Measurements from ENCODE around the gene GABRB3.

Gene GABRB3

GRCh38 chr15:26624128-26624527 is 148.7 kb downstream of the GABRB3 start:
- no peak for DNase-seq

- no peak for DNase-seq
Measured at GRCh38 chr15:26623071-26623470, 149.8 kb downstream of the GABRB3 start.

DNA sequence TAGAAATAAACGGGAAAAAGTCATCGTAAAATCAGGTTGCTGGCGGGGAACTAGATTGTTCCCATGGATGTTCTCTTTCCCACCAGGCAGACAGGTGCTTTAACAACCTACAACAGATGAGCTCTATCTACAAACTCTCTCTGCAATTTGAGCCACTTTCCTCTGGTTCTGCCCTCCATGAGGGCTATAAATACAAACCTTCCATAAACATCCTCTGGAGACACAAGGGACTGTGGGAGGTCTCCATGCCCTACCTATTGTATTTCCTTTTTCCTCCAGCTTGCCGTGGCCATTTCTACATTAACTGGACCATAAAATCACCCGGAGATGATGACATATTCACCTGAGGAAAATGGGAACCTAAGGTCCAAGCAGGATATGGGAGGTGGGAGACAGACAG is 151.1 kb downstream of the GABRB3 start:
- DNase-seq: no peak

- no peak for DNase-seq
Measured at GRCh38 chr15:26620528-26621458, 152.1 kb downstream of the GABRB3 start.

GRCh38 chr15:26615927-26616302 is 157.0 kb downstream of the GABRB3 start:
- no peak for DNase-seq

DNA sequence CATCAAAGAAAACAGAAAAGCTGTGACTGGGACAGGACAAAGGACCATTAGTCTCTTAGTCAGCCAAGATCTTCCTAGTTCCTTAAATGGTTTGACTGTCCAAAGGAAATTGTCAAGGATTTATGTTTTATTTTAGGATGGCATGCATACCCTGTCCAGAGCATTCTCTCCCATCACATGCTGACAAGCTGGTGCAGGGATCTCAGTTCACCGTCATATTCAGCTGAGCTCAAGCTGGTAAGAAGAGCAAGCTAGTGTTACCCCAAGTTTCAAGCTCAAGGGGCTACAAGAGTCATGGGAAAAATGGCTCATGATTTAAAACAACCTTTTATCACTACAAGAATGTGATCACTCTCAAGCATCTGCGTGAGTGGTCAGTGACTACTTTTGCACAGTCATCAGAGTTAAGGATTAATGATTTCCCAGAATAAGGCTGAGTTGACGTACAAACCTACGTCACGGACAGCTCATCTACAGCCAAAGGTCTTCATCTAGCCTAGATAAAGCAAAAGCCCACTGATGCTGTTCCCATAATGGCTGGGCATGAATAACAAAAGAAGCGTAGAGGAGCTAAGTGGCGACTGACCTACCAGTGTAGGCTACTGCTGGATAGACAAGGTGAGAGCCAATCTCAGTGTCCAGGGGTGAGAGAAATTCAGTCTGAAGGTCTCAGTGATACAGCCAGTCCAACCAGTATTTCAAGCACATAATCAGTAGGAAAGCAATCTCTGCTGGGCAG is 157.5 kb downstream of the GABRB3 start:
- DNase-seq: no peak

DNA sequence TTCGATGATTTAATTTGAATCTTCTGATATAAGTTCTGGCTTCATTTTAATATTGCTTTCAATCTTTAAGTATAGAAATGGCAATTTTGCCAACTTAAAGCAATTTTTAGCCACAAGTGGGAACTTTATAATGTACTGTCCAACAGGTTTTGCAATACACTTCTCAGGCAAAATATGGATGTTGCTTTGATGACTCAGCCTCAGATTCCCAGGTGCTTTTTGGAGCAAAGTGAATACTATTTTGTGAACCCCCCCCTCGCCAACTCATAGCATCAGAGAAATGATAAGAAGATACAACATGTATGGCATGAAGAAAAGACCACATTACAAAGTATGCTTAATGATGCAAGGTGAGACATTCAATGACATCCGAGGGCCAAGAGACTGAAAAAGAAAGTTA is 158.1 kb downstream of the GABRB3 start:
- no peak for DNase-seq

DNA sequence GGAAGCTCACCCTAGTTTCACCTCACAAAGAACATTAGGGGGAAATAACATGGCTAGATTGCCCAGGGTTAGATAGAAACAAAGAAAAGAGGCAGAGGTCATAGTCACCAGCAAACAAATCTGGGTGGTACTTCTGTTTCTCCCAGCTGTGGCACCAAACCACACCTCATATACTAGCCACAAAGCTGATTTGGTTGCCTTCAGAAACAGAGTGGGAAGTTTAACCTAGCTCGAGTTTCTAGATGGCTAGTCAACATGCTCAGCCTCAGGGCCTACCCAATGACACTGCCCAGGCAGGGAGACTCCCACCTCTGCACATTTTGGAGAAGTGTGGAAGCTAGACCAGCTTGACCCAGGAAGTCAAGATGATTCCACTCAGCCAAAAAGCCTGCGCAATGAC is 174.2 kb downstream of the GABRB3 start:
- no peak for DNase-seq

DNA sequence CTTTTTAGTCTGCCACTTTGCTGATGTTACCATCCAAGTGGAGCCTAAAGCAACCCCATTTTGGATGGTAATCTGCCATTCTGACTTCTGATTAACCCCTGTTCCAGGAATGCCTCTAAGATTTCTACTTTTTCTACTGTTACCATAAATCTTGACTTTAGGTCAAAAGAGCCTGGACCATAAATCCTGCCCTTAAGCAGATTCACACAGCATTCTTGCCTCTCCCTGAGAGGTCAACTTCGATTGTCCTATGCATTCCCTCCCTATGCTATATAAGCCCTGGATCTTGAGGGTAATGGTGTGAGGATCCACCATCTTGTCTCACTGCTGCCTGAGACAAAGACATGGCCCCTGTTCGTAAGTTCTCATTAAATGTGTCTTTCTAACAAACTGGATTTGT is 177.3 kb downstream of the GABRB3 start:
- no peak for DNase-seq

DNA sequence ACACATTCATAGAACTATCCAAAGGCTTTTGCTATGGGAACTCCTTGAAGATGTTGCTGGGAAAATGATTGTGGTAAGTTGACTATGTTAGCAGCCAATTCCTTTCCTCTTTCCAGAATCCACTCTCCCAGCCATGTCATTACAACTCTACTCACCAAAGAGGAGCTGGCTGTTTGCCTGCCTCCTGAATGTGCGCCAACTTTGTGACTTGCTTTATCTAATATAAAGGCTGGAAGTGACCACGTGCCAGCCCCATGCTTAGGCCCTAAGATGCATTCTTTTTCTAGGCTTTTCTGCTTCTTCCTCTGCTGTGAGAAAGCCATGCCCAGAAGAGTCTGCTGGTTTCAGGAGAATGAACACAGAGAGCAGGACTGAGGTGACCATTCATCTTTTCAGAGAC is 182.2 kb downstream of the GABRB3 start:
- DNase-seq: no peak

GRCh38 chr15:26582840-26583239 is 190.0 kb downstream of the GABRB3 start:
- no peak for DNase-seq

GRCh38 chr15:26580943-26581342 is 191.9 kb downstream of the GABRB3 start:
- no peak for DNase-seq

- no peak for DNase-seq
Measured at GRCh38 chr15:26572602-26573350, 200.1 kb downstream of the GABRB3 start.

- no peak for DNase-seq
Measured at GRCh38 chr15:26571346-26571745, 201.5 kb downstream of the GABRB3 start.

GRCh38 chr15:26565542-26565941 is 207.3 kb downstream of the GABRB3 start:
- no peak for DNase-seq

DNA sequence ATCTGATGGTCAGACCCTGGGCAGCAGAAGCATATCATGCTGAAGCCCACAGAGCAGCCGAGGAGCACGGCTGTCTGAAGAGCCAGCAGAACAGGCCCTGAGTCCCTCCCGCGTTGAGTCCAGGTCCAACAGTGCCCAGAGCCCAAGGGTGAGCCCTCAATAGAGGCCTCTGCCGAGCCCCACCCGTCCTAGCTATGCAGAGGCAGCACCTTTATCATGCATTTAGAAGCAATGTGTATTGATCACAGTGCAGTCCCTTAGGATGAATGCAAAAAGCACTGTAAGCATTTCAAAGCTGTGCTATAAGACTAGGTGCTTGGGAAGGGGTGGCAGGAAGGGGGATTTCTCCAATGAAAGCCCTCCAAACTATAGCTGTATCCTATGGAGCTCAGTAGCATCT is 208.5 kb downstream of the GABRB3 start:
- DNase-seq: no peak

DNA sequence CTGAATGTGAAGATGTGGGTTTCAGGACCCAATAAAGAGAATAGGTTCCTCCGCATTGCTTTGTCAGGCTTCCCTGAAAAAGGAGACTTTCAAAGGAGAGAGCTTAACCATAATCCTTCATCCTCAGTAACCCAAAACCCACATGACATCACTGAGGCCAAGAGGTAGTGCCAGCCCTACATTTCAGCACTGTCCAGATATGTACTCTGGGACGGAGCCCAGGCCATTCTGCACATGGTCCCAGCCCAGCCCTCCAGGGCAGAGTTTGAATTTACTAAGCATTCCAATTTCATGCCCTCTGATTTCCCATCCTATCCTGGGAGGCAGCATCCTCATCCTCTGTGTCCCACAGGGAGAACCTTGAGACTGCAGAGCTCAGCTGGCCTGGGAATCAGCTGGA is 210.5 kb downstream of the GABRB3 start:
- no peak for DNase-seq

DNA sequence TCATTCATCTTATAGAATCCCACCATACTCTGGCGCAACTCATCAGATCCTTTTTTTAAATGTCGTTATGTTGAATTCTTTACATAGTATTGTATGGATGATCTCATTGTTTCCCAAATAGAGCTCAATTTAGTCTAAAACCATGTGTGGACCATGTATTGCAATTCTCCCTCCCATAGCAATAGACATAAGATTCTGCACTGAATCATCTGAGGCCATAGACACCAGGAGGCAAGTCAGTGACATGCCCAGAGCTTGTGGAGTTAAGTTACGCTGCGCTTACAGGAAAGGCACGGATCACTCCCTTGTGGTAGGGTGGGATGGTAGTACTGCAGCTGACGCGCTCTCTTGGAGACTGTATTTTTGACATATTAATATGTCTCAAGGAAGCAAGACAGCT is 211.0 kb downstream of the GABRB3 start:
- no peak for DNase-seq

- DNase-seq: no peak
Measured at GRCh38 chr15:26561130-26561529, 211.7 kb downstream of the GABRB3 start.

DNA sequence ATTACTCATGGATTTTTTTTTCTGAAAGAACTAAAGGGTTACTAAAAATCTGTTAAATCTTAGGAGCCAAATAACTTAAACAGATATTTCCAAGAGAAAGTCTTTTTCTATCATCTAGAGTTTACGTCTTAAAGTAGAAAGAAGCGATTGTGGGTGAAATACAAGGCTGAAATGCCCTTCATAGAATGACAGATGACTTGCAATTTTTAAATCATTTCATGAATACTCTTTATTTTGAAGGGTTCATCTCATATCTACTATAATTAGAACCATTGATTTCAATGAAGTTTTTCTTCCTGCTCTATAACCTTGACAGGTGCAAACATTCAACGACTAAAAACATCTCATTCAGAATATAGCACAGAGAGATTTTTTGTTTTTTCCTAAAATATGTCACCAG is 217.0 kb downstream of the GABRB3 start:
- DNase-seq: no peak

- DNase-seq: no peak
Measured at GRCh38 chr15:26551473-26551872, 221.4 kb downstream of the GABRB3 start.

DNA sequence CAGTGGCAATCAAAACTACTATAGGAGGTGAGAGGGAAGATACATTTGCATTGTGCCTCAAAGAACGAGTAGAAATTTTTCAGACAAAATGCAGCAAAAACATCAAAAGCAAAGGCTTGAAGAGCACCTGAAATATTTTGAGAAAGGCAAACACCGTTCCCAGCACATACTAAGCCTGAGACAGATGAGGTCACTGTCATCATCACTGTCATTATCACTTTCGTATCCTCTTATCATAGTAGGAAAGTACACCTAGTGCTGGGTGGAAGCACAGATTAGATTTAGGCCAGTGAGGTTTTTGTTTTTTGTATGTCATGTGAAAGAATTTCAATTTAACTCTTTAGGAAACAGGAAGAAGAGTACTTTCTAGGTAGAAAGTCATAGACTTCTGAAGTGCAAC is 222.0 kb downstream of the GABRB3 start:
- DNase-seq: no peak

DNA sequence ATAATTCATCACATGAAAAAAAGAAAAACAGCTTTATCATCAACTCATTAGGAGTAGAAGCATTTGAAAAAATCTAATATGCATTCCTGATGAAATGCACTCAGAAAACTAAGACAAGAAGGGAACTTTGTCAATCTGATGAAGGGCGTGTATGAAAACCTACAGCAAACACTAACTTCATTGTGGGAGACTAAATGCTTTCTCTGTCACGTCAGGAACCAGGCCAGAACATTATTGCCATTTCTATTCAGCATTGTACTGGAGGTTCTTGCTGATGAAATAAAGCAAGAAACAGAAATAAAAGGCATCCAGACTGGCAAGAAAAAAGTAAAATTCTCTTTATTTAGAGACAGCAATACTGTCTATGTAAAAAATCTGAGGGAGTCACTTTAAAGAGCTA is 235.2 kb downstream of the GABRB3 start:
- DNase-seq: no peak

GRCh38 chr15:26531489-26531888 is 241.4 kb downstream of the GABRB3 start:
- no peak for DNase-seq

Data from CD4-positive, alpha-beta T cell treated with Interleukin-17A for 4 hours (primary cell).